AG08395 (cell line): Measurements from ENCODE around the gene PRKG1.
"Not testable (repeated sequence)": the region's sequence is repeated elsewhere in the genome, so short reads cannot be mapped to it uniquely, and the experiment has no call there.

ENCODE experiments used
- DNase-seq: peaks from one replicate; pipeline ENCODE4 v3.0.0; 2012; ENCODE audit warnings: mixed read lengths, low spot score

Gene PRKG1

DNA sequence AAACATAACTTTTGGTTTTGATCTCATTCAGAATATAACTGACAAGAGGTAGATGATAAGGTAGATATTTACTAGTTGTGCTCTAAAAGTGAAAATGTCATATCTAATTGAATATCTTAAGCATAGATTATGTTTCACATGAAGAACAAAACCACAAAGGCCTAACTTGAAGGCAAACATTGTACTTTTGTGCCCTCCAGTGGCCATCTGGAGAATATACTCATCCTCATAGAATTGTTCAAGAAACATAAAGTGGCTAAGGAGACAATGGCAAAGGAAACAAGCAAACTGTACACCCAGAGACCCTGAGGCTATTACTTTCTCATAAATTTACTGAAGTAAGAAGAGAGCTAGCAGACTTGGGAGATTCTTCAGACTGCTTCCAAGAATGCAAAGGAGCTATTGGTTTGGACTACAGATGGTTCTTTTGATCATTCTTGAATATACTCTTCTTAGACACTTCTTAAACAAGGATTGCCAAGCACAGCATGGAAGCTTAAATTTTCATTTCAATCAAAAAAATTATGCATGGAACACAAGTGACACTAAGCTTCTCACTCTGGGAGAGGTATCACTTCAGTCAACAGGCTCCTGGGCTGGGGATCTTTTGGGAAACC lies 1141.6 kb downstream of the PRKG1 start:
- peak; percentile 56 for DNase-seq

DNA sequence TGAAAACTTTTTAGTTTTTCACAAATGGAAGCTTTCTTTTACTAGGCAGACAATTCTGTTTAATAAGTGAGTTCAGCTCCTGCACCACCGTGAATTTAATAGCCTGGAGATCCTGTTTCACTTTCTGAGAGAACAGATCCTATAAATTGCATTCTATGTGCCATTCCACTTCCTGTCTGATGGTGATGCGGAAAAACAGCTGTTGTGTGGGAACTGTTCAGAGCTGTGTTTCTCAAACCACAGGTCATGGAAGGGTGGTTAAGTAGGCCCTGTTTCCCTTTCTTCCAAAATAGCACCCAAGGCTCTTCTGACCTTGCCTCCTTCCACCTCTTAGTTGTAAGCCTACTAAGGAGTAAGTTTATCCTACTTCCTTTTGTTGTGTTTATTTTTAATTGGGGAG lies 1142.6 kb downstream of the PRKG1 start:
- peak; percentile 9 for DNase-seq

DNA sequence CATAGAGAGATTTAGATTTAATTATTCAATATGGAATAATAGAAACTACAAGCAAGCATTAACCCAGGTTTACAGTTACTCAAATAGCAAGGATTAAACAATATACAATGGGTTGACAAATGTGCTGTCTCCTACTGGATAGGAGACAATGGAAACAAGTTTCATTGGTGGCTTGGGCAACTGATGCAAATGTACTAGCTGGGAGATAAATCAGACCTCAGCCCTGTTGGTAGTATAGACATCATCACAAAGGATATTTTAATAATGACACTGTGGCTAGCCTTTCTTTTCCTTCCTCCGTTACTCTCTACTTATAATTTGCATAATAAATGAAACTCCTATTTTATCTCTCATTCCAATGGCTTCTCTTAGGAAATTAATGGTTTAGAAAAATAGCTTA lies 1143.2 kb downstream of the PRKG1 start:
- DNase-seq = no peak

DNA sequence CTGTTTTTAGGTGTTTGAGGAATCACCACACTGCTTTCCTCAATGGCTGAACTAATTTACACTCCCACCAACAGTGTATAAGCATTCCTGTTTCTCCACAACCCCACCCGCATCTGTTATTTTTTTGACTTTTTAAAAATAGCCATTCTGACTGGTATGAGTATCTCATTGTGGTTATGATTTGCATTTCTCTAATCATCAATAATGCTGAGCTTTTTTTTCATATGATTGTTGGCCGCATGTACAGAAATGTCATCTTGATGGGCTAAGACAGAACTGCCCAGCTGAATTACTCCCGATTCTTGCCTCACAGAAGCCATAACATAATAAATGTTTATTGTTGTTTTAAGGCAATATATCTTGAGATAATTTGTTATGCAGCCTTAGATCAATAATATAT lies 1146.7 kb downstream of the PRKG1 start:
- DNase-seq = no peak

DNA sequence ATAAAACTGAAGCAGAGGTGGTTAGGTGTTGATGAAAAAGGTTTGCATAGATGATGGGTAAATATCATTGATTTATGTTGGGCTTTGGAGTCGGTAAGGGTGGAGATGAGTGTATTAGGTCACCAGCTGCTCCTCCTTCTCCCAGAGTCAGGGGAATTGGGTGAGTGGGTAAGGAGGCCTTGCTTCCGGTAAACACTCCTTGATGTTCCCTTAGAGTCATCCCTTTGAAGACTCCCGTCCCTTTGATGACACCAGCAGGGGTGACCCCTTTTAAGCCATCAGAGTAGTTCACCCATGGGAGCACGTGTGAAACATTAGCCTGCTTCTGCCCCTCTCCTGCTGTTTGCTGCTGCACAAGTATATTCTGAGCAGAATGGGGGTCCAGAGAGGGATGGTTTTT lies 1147.6 kb downstream of the PRKG1 start:
- DNase-seq = no peak

DNA sequence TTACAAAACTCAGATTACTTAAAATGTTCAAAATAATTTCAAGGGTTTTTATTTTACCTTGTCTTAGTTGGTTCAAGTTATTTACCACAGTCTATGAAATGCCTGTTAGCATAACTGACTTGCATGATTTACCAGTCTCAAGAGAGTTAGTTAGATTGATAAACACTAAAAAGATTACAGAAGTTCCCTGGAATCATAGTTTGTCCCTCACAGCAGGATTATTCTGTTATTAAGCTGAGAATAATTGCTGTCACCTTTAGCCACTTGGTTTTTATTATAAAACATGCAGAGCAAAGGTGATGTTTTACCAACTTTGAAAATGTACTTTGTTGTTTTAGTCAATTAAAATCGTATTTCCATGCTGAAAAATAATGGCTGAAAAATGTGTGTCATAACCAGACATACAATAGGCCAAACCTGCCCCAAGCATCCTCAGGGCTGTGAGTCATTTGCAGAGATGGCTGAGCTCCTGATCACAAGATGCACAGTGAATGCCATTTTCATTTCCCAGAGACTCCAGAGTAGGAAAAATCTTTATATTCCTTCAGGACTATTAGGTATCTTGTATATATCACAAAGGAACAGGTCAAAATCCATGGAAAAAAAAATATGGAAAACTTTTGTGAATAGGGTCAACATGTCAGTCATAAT lies 1152.0 kb downstream of the PRKG1 start:
- peak; percentile 63 for DNase-seq

DNA sequence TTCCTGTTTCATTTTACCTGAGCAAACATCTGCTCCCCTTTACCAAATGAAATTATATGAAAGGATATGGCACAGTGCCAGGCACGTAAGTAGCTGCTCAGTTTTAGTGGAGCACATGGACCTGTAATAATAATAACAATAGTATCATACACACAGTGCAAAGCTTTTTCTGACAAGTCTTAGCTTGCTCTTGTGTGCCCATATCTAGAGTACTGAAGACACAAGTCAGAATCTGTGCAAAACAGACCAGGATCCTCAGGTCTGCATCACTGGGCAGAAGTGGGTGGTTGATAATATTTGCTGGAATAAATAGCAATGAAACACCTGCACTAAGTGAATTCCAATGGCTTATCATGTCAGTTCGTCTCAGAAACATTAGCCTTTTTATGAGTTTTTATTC lies 1154.3 kb downstream of the PRKG1 start:
- DNase-seq = no peak

DNA sequence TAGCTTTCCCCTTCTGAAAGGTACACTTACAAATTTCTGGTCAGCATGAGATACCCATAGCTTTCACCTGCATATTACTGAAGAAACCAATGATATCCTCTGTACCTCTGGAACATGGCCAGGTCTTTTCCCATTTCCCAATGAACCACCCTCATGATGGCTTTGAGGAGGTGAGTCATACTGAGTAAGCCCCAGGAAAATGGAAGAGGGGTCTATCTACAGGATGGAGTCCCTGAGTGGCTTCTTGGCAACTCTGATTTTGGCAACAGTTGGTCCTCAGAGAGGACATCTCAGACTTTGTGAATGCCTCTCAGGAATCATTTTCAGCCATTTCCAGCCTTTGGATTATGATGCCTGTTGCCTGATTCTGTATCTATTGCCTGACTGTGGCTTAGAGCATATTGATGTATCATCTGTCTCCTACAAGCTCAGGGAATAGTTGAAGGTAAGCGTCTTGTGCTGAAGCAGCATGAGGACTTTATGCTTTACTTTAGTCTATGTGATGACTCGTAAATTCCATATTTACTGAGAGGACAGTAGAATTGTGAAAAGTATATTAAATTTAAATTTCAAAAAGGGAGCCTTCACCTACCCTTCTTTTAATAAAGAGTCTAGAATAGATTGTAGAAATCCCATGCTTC lies 1155.1 kb downstream of the PRKG1 start:
- DNase-seq = no peak

DNA sequence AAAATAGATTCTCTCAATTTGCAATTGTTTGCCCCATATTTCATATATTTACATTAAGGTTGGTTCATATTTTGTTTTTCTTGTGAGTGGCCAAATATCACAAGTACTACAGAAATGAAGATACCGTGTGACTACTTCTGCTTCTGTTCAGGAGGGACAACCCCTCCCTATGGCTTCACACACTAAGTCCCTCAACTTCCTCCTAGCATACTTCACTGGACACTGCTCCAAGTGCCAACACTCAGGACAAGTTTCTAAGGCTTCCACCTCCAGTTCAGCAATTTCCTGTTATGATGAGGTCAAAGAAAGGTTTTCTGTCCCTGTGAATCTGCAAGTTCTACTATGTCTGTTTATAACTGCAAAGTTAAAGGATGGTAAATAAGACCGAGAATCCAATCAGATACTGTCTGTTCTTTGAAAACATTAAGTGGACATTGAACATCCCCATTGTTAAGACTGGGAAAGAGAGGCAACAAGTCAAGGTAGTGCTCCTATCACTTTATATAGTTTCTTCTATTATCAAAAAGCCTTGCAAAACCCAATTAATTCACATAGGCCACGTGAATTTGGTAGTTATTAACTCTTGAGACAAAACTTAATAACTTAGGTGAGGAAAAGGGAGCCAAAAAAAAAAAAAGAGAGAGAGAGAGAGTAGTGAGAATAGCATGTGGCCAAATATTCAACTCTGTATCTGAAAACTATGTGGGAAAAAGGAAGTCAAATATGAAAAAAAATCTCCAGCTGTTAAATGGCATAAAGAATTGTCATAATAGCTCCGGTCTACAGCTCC lies 1158.5 kb downstream of the PRKG1 start:
- no peak for DNase-seq

DNA sequence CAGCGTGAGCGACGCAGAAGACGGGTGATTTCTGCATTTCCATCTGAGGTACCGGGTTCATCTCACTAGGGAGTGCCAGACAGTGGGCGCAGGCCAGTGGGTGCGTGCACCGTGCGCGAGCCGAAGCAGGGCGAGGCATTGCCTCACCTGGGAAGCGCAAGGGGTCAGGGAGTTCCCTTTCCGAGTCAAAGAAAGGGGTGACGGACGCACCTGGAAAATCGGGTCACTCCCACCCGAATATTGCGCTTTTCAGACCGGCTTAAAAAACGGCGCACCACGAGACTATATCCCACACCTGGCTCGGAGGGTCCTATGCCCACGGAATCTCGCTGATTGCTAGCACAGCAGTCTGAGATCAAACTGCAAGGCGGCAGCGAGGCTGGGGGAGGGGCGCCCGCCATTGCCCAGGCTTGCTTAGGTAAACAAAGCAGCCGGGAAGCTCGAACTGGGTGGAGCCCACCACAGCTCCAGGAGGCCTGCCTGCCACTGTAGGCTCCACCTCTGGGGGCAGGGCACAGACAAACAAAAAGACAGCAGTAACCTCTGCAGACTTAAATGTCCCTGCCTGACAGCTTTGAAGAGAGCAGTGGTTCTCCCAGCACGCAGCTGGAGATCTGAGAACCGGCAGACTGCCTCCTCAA lies 1159.2 kb downstream of the PRKG1 start:
- DNase-seq = not testable (repeated sequence)

DNA sequence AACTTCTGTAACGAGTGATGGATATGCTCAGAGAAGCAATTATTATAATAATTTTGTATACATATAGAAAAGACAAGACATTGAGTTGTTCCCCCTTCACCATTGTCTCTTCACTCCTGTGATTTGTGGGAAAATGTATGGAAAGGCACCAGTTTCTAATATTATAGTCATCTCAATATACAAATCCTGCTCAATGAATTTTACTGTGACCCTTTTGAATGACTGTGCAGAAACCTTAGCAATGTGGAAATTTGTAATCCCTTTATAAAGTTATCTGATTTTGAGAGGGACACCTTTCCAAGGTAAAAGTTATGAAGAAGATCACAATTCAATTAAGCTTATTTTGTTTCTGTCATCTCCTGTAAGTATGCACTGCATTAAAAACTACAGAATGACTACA lies 1165.5 kb downstream of the PRKG1 start:
- no peak for DNase-seq

DNA sequence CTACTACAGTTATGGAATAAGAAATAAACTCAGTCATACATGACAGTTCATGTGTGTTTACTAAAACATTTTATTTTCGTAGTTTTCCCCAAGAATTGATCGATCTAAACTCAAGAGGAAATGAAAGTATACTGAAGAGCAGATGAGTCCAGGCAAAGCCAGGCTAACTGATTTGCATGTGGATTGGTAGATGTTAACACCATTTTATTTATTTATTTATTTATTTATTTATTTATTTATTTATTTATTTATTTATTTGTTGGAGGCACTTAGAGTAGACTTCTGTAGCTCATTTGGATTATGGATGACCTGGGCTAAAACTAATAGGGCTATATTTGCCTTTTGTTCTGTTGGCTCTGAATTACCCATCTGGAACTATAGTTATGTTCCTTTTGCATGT lies 1171.3 kb downstream of the PRKG1 start:
- DNase-seq = no peak

DNA sequence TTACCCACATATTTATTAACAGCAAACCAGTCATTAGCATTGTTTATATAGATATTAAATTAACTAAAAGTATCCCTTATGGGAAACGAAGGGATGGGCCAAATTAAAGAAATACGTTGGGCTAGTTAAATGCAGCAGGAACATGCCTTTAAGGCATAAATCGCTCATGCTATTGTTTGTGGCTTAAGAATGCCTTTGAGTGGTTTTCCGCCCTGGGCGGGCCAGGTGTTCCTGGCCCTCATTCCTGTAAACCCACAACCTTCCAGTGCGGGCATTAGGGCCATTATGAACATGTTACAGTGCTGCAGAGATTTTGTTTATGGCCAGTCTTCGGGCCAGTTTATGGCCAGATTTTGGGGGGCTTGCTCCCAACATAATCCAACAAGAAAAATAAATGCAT lies 1173.6 kb downstream of the PRKG1 start:
- DNase-seq = not testable (repeated sequence)

DNA sequence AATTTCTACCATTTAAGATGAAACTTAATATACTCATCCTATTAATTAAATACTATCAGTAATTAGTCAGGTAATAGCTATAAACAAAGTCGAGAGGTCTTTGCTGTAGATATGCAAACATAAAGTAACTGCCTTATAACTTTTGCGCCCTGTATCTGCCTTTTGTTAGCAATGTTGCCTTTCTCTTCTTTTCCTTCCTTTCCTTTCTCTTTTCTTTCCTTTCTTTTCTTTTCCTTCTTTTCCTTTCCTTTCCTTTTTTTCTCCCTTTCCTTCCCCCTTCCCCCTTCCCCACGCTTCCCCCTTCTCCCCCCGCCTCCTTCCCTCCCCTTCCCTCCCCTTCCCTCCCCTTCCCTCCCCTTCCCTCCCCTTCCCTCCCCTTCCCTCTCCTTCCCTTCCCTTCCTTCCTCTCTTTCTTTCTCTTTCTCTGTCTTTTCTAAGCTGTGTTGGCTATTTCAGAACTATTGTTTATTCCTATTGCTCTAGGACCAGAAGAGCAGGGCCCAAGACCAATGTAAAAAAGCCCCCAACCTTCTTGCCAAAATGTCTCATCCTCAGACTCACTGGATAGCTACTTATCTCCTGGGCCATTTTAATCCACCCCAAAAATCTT lies 1174.5 kb downstream of the PRKG1 start:
- no peak for DNase-seq

DNA sequence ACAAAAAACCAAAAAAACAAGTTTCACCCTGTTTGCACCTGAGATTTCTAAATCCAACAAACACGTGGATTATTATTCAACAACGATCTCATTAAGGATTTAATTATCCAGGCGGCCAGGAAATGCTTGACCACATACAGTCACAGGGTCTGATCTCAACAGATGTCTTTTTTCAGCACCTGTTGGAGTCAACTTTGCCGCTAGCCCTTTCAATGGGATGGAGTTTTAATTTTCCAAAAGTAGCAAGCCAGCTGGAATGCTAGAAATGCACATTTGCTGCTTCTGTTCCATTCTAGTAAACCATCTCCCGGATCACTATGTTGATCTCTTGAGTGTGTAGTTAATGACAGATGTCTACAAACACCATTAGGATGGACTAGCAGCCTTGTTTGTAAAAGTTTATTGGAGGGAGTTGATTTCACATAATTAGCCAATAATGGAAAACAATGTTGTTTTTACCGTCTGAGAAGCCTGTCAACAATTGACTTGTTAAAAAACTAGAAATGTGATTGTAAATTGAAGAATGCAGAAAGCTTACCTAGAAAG lies 1175.6 kb downstream of the PRKG1 start:
- no peak for DNase-seq

DNA sequence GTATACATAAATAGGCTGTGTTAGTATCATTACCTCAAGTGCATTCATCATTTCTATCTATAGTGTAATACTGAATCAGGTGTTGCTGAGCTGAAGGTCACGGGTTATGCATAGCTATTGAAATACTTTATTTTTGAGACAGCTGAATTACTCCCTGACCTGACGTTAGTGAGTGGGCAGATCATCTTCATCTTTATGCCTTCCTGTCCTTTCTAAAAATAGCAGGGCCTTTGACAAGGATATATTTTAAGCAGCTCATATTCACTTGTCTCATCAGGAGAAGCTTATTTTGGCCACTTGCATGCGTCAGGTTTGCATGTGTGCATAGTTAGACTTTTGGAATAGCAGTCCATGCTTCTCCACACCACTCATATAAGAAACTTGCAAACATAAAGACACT lies 1176.2 kb downstream of the PRKG1 start:
- DNase-seq = no peak

DNA sequence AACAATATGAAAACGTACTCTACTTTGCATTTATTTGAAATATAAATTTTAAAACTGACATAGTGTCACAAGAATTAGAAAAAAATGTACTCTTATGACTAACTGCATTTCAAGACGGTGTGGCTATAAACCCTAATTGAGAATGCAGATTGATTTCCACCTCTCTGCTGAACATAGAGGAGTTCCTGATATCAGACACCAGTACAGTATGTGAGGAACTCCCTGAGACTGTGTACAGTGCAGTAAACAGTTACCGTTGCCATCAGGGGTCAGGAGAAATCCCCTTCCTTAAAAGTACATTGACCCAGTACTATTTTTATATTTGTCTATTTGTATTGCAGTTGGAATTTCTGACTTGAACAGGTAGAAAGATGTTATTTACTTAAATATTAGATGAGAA lies 1178.0 kb downstream of the PRKG1 start:
- no peak for DNase-seq

DNA sequence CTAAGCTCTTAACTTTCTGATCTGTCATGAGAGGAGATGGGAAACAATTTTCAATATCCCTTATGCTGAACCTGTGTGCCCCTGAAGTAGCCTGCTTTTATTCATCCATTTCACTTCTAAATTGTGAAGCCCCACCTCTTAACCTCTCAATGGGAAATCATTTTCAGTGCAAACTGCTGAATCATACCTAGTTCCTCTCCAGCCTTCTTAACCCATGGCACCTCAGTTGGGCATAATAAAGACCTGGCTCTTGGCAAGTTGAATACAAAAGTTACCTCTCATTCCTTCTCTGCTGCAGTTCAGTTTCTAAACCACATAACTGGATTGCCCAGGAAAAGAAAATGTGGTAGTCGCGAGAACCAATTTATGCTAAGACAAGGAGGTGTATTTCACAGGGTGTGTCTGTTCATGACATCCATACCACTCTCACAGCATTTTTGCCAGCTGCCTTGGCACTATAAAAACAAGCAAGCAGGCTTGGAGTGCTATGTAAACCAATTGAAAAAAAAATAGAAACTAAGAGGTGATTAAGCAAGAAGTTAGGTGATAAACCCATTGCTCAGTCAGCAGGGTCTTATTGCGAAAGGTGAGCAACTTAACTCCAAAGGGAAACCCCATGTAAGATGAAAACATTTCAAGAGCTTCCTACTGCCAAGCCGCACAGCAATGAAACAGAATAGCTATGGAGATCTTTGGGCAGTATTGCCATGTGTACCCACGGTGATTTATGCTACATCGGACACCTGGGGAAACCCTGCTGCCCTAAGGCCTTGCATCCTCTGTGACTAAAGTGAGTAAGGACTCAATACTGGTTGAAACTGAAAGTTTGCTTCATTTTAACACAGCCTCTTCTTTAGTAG lies 1182.8 kb downstream of the PRKG1 start:
- no peak for DNase-seq

DNA sequence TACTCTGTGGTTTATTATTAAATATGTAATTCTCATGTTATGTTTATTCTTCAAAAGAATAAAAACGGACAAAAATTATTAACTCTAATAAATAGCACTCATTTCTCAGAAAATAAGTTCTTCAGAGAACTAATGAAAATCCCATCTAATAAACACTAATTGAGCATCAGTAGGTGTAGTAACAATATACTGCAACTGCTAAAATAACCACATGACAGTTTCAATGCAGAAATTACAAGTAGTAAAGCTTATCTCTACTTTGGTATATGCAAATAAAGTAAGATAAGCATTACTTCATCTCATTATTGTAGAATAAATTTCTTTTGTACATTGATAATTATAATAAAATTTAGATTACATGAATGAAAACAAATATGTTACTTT lies 1183.4 kb downstream of the PRKG1 start:
- no peak for DNase-seq

DNA sequence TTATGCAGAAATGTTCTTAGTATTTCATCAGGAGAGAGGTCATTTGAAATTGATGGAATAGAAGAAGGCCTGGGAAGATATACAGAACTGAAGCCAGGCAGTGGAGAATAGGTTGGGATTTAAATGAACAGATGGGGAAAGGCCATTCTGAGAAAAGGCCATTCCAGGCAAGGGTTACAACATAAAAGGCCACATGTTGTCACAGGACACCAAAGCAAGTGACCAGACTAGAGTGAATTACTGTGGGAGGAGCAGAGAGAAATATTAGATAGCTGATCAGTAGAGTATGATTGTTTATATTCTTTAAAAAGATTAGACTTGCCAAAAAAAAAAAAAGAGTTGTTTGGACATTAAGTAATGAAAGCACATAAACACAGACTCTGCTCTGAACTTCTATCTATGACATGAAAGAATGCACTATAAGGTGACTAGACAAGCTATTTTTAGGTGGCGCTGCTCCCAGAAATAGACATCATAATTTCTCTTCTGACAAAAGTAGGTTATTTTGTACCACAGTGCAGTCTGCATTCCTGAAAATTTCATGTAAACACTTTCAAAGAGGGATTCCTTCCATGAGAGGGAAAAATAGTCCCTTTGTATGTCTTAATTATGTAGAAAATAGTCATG lies 1184.6 kb downstream of the PRKG1 start:
- no peak for DNase-seq
